Epidermal melanocyte (primary cell): ENCODE data around the gene STX10.
"Not testable (repeated sequence)": the region's sequence is repeated elsewhere in the genome, so short reads cannot be mapped to it uniquely, and the experiment has no call there.

Source experiments
- DNase-seq: peaks from one replicate; pipeline ENCODE4 v3.0.0; 2011; ENCODE audit warnings: low spot score; ENCODE audit not compliant: insufficient read length

The STX10 gene

GRCh38 chr19:13165162-13165997 lies 15.2 kb upstream of the STX10 start:
- DNase-seq, result no peak

GRCh38 chr19:13164343-13165161 lies 14.4 kb upstream of the STX10 start:
- DNase-seq, result peak; percentile 61

- DNase-seq, result peak; percentile 79
Measured at GRCh38 chr19:13163609-13164342, 13.6 kb upstream of the STX10 start.

GRCh38 chr19:13162724-13163608 lies 12.8 kb upstream of the STX10 start:
- peak; percentile 82 for DNase-seq

- peak; percentile 10 for DNase-seq
Measured at GRCh38 chr19:13160557-13160956, 10.4 kb upstream of the STX10 start.

- DNase-seq, result no peak
Measured at GRCh38 chr19:13159713-13160112, 9.5 kb upstream of the STX10 start.

- DNase-seq, result peak; percentile 63
Measured at GRCh38 chr19:13155472-13156359, 5.5 kb upstream of the STX10 start.

- DNase-seq, result peak; percentile 56
Measured at GRCh38 chr19:13154911-13155471, 4.8 kb upstream of the STX10 start.

- DNase-seq, result peak; percentile 46
Measured at GRCh38 chr19:13154241-13154778, 4.1 kb upstream of the STX10 start.

GRCh38 chr19:13153569-13154240 lies 3.5 kb upstream of the STX10 start:
- DNase-seq, result no peak

GRCh38 chr19:13152974-13153568 lies 2.9 kb upstream of the STX10 start:
- DNase-seq, result peak; percentile 93

GRCh38 chr19:13152356-13152973 lies 2.3 kb upstream of the STX10 start:
- DNase-seq, result no peak

GRCh38 chr19:13151605-13152355 lies 1.6 kb upstream of the STX10 start:
- peak; percentile 93 for DNase-seq

- DNase-seq, result no peak
Measured at GRCh38 chr19:13150931-13151604, 893 bp upstream of the STX10 start.

GRCh38 chr19:13149628-13150186 lies 468 bp downstream of the STX10 start:
- no peak for DNase-seq

GRCh38 chr19:13149173-13149627 lies 975 bp downstream of the STX10 start:
- DNase-seq, result not testable (repeated sequence)
